H9 (cell line): Measurements from ENCODE around the gene PLXNA4. TPM values are rescaled to one million over a fixed set of nuclear protein-coding genes. Genes with fewer than 3 reads are reported as not detected.

Experiments used
- DNase-seq: peaks from one replicate; pipeline ENCODE4 v3.0.0-alpha.2; 2017
- H2AFZ ChIP-seq: one replicate; pipeline ENCODE4 v1.6.1; 2013; ENCODE audit warnings: mild to moderate bottlenecking, low read length, control low read depth, moderate library complexity
- H2AK5ac ChIP-seq: 2 replicates; pipeline ENCODE4 v1.6.1; 2013; ENCODE audit warnings: low read length, control low read depth, mixed read lengths; ENCODE audit not compliant: insufficient read length
- H2BK120ac ChIP-seq: one replicate; pipeline ENCODE4 v1.6.1; 2013; ENCODE audit warnings: low read depth, mild to moderate bottlenecking, low read length, control low read depth, inconsistent platforms; ENCODE audit not compliant: poor library complexity, severe bottlenecking
- H2BK12ac ChIP-seq: 2 replicates; pipeline ENCODE4 v1.6.1; 2013; ENCODE audit warnings: low read length, control low read depth, mixed read lengths, low read depth; ENCODE audit not compliant: insufficient read length
- H2BK15ac ChIP-seq: 2 replicates; pipeline ENCODE4 v1.6.1; 2013; ENCODE audit warnings: low read depth, low read length, control low read depth
- H2BK20ac ChIP-seq: one replicate; pipeline ENCODE4 v1.6.1; 2013; ENCODE audit warnings: low read depth, mild to moderate bottlenecking, low read length, control low read depth, inconsistent platforms; ENCODE audit not compliant: poor library complexity, severe bottlenecking
- H2BK5ac ChIP-seq: 2 replicates; pipeline ENCODE4 v1.6.1; 2013; ENCODE audit warnings: low read length, control low read depth, mixed read lengths; ENCODE audit not compliant: insufficient read length
- H3K14ac ChIP-seq: 2 replicates; pipeline ENCODE4 v1.6.1; 2013; ENCODE audit warnings: low read length, control low read depth; ENCODE audit not compliant: insufficient read depth
- H3K18ac ChIP-seq: 2 replicates; pipeline ENCODE4 v1.6.1; 2013; ENCODE audit warnings: low read depth, mild to moderate bottlenecking, mixed read lengths, low read length, control low read depth; ENCODE audit not compliant: insufficient read length
- H3K23ac ChIP-seq: 2 replicates; pipeline ENCODE4 v1.6.1; 2013; ENCODE audit warnings: low read length, control low read depth, mixed read lengths, low read depth; ENCODE audit not compliant: insufficient read length
- H3K23me2 ChIP-seq: 2 replicates; pipeline ENCODE4 v1.6.1; 2013; ENCODE audit warnings: low read depth, mild to moderate bottlenecking, mixed read lengths, low read length, control low read depth; ENCODE audit not compliant: insufficient read length, poor library complexity, severe bottlenecking
- H3K27ac ChIP-seq: 2 replicates; pipeline ENCODE4 v1.5.1; 2013; ENCODE audit warnings: low read length, control low read depth, mixed read lengths, low read depth; ENCODE audit not compliant: insufficient read length
- H3K27me3 ChIP-seq: 2 replicates; pipeline ENCODE4 v1.6.1; 2013; ENCODE audit warnings: low read length, control low read depth, inconsistent platforms; ENCODE audit not compliant: insufficient read depth
- H3K4ac ChIP-seq: 2 replicates; pipeline ENCODE4 v1.6.1; 2013; ENCODE audit warnings: low read depth, mild to moderate bottlenecking, control low read depth, inconsistent platforms, low read length, moderate library complexity
- H3K4me1 ChIP-seq: 2 replicates; pipeline ENCODE4 v1.6.1; 2013; ENCODE audit warnings: low read length, control low read depth, inconsistent platforms; ENCODE audit not compliant: insufficient read depth
- H3K4me2 ChIP-seq: 2 replicates; pipeline ENCODE4 v1.6.1; 2013; ENCODE audit warnings: low read length, control low read depth, mixed read lengths; ENCODE audit not compliant: insufficient read length, insufficient read depth
- H3K56ac ChIP-seq: 2 replicates; pipeline ENCODE4 v1.6.1; 2013; ENCODE audit warnings: low read depth, mild to moderate bottlenecking, mixed read lengths, low read length, control low read depth; ENCODE audit not compliant: insufficient read length
- H3K79me1 ChIP-seq: 2 replicates; pipeline ENCODE4 v1.6.1; 2013; ENCODE audit warnings: low read depth, mild to moderate bottlenecking, moderate library complexity, low read length, control low read depth, inconsistent platforms; ENCODE audit not compliant: insufficient read depth, poor library complexity, severe bottlenecking
- H3K79me2 ChIP-seq: 2 replicates; pipeline ENCODE4 v1.6.1; 2013; ENCODE audit warnings: low read length, control low read depth, inconsistent platforms; ENCODE audit not compliant: insufficient read depth
- H3K9ac ChIP-seq: 2 replicates; pipeline ENCODE4 v1.6.1; 2013; ENCODE audit warnings: low read length, control low read depth, mixed read lengths; ENCODE audit not compliant: insufficient read length; ENCODE audit errors: extremely low read depth
- H3K9me3 ChIP-seq: one replicate; pipeline ENCODE4 v1.6.1; 2013; ENCODE audit warnings: low read depth, low read length, inconsistent platforms; ENCODE audit not compliant: control insufficient read depth
- H3T11ph ChIP-seq: one replicate; pipeline ENCODE4 v1.6.1; 2013; ENCODE audit warnings: mild to moderate bottlenecking, low read length, control low read depth, inconsistent platforms
- H4K20me1 ChIP-seq: one replicate; pipeline ENCODE4 v1.6.1; 2013; ENCODE audit not compliant: control insufficient read depth, insufficient read length, insufficient read depth
- H4K5ac ChIP-seq: 2 replicates; pipeline ENCODE4 v1.6.1; 2013; ENCODE audit warnings: low read depth, mild to moderate bottlenecking, mixed read lengths, low read length, control low read depth; ENCODE audit not compliant: insufficient read length
- H4K8ac ChIP-seq: replicated peaks from 2 replicates; pipeline ENCODE4 v1.6.1; 2013; ENCODE audit warnings: low read length, control low read depth, mixed read lengths, low read depth; ENCODE audit not compliant: insufficient read length
- H4K91ac ChIP-seq: 2 replicates; pipeline ENCODE4 v1.6.1; 2013; ENCODE audit warnings: low read depth, mild to moderate bottlenecking, moderate library complexity, mixed read lengths, low read length, control low read depth; ENCODE audit not compliant: insufficient read length
- H3K27ac Mint-ChIP-seq, 3 experiments: 2 replicates in 2 of 3; 3 replicates in 1 of 3; pipeline ENCODE4 v1.8.0; 2020 to 2021; ENCODE audit warnings: mixed read lengths in 3 of 3, mild to moderate bottlenecking in 1 of 3, moderate library complexity in 1 of 3
- H3K27me3 Mint-ChIP-seq: 2 replicates; pipeline ENCODE4 v1.8.0; 2021; ENCODE audit warnings: low read depth, mild to moderate bottlenecking, moderate library complexity, mixed read lengths
- H3K36me3 Mint-ChIP-seq, 3 experiments: 2 replicates in 2 of 3; 3 replicates in 1 of 3; pipeline ENCODE4 v1.8.0; 2020 to 2021; ENCODE audit warnings: low read depth in 3 of 3, mixed read lengths in 3 of 3; ENCODE audit not compliant: insufficient read depth in 1 of 3
- H3K4me1 Mint-ChIP-seq, 2 experiments: 2 replicates each; pipeline ENCODE4 v1.8.0; 2020; ENCODE audit warnings: mixed read lengths in 2 of 2
- H3K4me3 Mint-ChIP-seq, 2 experiments: 2 replicates in 1 of 2; 3 replicates in 1 of 2; pipeline ENCODE4 v1.8.0; 2020 to 2021; ENCODE audit warnings: mild to moderate bottlenecking in 2 of 2, mixed read lengths in 2 of 2, moderate library complexity in 1 of 2
- H3K9me3 Mint-ChIP-seq, 2 experiments: 2 replicates in 1 of 2; 3 replicates in 1 of 2; pipeline ENCODE4 v1.8.0; 2020; ENCODE audit warnings: mild to moderate bottlenecking in 2 of 2, mixed read lengths in 2 of 2, moderate library complexity in 1 of 2
- WGBS: extraction: QIAGEN DNeasy Blood & Tissue Kit; methylation state at CpG from one replicate; pipeline ENCODE4 v1.1.7; 2013; ENCODE audit warnings: missing lambda C conversion rate, low lambda C conversion rate, mixed read lengths; ENCODE audit not compliant: insufficient read length; ENCODE audit errors: extremely low coverage; 5-methylcytosine and 5-hydroxymethylcytosine counted together
- total RNA-seq: library from RNA; stranded (reverse); gene quantifications from 2 replicates; pipeline ENCODE4 v1.2.1, GENCODE V29; 2021
- TF ChIP-seq, protein P1 (sequence below): fragments of 200-600 bp; sonication (generic); conservative IDR thresholded peaks from 3 replicates; pipeline ENCODE4 v1.8.0; 2021; ENCODE audit warnings: antibody characterized with exemption, mild to moderate bottlenecking

The PLXNA4 gene
- total RNA-seq, 1 experiment from 2014 or later = 0.35 TPM

GRCh38 chr7:132428247-132428919, 147.9 kb downstream of the PLXNA4 start:
- no peak for DNase-seq
- no peak overlapping the region for H3T11ph ChIP-seq
- no peak overlapping the region for H2BK12ac ChIP-seq
- H4K5ac ChIP-seq = no peak overlapping the region
- no peak overlapping the region for H3K9ac ChIP-seq
- H3K4me3 Mint-ChIP-seq = no peak overlapping the region
- H3K36me3 Mint-ChIP-seq = no peaks in the 10 kb centered on the region
- H4K8ac ChIP-seq = no peak overlapping the region
- no peak overlapping the region for H2AFZ ChIP-seq
- H4K91ac ChIP-seq = no peak overlapping the region
- no peaks in the 10 kb centered on the region for H3K79me2 ChIP-seq
- no peak overlapping the region for H3K23ac ChIP-seq
- no peak overlapping the region for H3K4ac ChIP-seq
- no peak overlapping the region for H2BK15ac ChIP-seq
- no peak overlapping the region for H3K56ac ChIP-seq
- H2BK5ac ChIP-seq = no peak overlapping the region
- peaks cover 2% of the 10 kb centered on the region for H4K20me1 ChIP-seq
- H3K23me2 ChIP-seq = peaks cover 4% of the 10 kb centered on the region
- TF ChIP-seq, protein P1, sequence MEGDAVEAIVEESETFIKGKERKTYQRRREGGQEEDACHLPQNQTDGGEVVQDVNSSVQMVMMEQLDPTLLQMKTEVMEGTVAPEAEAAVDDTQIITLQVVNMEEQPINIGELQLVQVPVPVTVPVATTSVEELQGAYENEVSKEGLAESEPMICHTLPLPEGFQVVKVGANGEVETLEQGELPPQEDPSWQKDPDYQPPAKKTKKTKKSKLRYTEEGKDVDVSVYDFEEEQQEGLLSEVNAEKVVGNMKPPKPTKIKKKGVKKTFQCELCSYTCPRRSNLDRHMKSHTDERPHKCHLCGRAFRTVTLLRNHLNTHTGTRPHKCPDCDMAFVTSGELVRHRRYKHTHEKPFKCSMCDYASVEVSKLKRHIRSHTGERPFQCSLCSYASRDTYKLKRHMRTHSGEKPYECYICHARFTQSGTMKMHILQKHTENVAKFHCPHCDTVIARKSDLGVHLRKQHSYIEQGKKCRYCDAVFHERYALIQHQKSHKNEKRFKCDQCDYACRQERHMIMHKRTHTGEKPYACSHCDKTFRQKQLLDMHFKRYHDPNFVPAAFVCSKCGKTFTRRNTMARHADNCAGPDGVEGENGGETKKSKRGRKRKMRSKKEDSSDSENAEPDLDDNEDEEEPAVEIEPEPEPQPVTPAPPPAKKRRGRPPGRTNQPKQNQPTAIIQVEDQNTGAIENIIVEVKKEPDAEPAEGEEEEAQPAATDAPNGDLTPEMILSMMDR = no peak
- H3K9me3 ChIP-seq = no peaks in the 10 kb centered on the region
- H3K27ac ChIP-seq = no peak overlapping the region
- no peak overlapping the region for H2BK120ac ChIP-seq
- no peak overlapping the region for H2AK5ac ChIP-seq
- H3K27me3 ChIP-seq = no peaks in the 10 kb centered on the region
- H3K79me1 ChIP-seq = no peaks in the 10 kb centered on the region
- H3K4me1 ChIP-seq = no peaks in the 10 kb centered on the region; the same call in 1 of the 2 replicates
- no peak overlapping the region for H2BK20ac ChIP-seq
- H3K4me2 ChIP-seq = no peak overlapping the region
- no CpG with 5 or more reads among the region's 12 CpGs for WGBS
- peaks cover 20 to 25% of the 10 kb centered on the region in 2 experiments for H3K4me1 Mint-ChIP-seq
- no peak overlapping the region for H3K14ac ChIP-seq
- H3K27ac Mint-ChIP-seq = no peak overlapping the region
- H3K27me3 Mint-ChIP-seq = peaks cover 8% of the 10 kb centered on the region
- H3K18ac ChIP-seq = no peak overlapping the region
- no peaks in the 10 kb centered on the region for H3K9me3 Mint-ChIP-seq
